KG1 (cell line): Measurements from ENCODE around the gene PDCD2L.
"Not testable (repeated sequence)": the region's sequence is repeated elsewhere in the genome, so short reads cannot be mapped to it uniquely, and the experiment has no call there.

Experiments
- DNase-seq: peaks from one replicate; lab custom pipeline; 2025; lab: John Stamatoyannopoulos, UW

The PDCD2L gene, protein sequence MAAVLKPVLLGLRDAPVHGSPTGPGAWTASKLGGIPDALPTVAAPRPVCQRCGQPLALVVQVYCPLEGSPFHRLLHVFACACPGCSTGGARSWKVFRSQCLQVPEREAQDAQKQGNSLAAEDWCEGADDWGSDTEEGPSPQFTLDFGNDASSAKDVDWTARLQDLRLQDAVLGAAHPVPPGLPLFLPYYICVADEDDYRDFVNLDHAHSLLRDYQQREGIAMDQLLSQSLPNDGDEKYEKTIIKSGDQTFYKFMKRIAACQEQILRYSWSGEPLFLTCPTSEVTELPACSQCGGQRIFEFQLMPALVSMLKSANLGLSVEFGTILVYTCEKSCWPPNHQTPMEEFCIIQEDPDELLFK

DNA sequence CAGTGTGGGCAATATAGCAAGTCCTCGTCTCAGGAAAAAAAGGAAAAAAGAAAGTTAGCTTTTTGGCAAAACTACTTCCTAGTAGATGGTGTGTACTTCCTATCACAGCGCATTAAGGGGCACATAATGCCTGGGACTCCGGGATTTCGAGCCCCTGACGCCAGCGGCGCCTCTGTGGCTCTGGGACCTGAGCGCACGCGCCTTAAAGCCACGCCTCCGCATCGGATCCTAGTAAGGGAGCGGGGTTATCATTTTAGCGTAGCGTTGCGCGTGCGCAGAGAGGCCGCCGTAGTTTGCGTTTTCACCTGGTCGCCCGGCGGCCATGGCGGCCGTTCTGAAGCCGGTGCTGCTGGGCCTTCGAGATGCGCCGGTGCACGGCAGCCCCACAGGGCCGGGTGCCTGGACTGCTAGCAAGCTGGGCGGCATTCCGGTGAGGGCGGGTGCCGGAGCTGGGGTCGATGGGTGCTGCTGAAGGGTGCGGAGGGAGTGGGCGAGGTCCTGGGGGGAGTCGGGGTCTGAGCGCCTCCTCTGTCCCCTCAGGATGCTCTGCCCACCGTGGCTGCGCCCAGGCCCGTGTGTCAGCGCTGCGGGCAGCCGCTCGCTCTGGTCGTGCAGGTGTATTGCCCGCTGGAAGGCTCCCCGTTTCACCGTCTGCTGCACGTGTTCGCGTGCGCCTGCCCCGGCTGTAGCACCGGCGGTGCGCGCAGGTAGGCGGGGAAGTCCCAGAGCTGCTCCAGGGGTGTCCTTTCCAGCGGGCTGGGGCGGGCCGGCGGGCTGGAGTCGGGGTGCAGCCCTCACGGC is at the start of gene PDCD2L:
TSS of gene PDCD2L (plus strand) at position 291 of the 801 bp plus-strand sequence. CDS start at position 323, 32 bp downstream.
- peak; percentile 47 for DNase-seq

DNA sequence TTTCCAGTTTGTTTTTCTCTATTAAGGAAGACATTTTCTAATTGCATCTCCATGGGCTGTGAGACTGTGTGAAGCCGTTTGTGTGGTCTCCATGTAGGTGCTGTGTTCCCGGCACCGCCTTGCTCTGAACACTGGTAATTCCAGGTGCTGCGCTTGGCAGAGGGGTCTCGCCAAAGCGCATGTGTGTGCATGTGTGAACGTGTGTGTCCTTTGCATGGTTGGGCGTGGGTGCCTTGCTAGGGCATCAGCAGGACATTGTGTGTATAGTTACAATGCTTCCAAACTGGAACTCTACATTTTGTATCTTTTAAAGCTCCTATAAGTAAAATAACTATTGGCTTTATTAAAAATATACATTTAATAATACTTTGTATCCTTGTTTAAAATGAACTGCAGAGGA is 49.0 kb upstream of the PDCD2L start:
- no peak for DNase-seq

DNA sequence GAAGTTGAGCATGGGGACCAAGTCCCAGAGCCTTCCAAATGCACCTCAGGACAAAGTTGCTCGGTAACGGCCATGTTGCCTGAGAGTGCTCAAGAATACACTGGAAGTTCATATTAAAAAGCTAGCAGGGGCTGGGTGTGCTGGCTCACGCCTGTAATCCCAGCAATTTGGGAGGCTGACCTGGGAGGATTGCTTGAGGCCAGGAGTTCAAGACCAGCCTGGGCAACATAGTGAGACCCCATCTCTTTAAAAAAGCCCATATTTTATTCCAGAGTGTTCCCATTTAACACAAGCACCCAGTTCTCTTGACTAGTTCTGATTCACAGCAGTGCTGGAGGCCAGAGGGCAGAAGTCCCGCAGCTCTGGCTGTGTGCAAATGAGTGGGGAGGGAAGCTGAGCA is 47.3 kb upstream of the PDCD2L start:
- DNase-seq = no peak

DNA sequence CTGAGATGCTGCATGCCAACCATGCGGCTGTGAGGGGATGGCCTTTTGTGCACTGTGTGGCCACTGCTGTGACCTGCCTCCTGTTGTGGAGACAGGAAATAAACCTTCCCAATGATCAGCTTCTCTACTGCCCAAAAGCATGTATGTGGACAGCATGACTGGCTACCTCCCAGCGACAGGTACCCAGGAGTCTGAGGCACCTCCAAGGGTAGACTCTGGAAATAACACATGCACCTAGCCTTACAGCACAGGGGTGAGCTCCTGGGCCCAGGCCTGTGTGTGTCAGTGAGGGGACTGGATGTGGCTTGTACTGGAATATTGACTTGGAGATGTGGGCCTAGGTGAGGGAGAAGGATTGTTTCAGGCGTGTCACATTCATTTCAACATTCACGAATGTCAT is 46.8 kb upstream of the PDCD2L start:
- no peak for DNase-seq

DNA sequence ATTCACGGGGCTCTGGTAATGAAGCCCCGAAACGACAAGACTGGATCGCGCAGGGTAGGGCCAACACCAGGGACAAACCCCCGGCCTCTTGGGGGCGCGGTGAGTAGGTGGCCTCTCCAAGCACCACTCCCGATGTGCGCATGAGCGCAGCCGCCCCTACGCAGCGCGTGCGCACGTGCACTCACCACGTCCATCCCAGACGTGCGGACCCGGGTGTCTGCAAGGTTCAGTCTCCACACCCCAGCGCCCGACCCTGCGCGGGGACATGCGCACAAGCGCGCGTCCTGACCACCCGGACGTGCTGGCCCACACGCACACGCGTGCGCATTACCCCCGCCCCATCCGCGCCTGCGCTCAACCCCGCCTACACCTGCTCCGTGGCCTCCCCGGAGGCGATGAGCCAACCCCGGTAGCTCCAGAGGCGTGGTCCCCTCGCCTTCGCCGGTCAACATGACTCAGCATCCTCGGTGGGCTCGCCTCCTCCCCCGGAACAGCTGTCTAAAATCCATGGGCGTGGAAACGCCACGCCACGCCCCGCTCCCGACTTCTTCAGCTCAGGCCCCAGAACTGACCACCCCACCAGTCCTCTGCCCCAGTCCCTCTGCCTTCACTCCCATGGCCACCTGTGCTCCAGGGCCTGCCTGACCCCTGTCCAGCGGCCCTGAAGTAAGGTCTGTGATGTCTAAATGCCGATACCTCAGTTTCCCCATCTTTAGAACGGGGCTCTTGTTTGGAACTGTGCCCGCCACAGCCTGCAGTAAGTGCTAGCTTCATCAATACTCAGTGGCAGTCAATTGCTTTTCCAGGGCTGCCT is 44.9 kb upstream of the PDCD2L start:
- DNase-seq = peak; percentile 75

DNA sequence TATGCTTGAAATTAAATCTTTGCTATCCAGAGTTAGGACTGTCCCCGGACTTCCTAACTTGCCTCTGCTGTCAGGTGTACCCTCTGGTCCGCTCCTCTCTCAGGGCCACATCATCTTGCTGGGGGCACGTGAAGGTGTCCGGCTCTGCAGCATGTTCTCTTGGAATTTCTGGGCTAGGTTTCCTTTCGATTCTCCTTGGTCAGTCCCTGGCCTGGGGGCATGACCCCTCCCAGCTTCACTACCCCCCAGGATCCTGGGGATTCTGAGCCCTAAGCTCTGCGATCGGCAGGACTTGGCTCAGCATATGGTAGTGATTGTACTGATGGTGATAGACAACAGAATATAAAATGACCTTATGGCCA is 44.3 kb upstream of the PDCD2L start:
- DNase-seq = no peak

DNA sequence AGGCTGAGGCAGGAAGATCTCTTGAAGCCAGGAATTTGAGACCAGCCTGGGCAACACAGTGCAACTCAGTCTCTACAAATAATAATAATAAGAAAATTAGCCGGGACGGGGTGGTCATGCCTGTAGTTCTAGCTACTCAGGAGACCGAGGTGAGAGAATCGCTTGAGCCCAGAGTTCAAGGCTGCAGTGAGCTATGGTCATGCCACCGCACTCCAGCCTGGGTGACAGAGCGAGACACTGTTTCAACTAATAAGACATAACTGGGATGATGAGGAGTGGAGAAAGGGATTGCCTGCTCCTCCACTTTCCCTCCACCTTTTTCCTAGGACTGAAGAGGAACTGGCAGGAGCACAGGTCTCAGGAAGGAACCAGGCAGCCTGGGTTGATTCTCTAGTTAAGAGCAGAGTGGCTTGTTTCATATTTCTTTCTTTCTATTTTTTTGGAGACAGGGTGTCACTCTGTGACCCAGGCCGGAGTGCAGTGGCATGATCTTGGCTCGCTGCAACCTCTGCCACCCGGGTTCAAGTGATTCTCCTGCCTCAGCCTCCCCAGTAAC is 43.8 kb upstream of the PDCD2L start:
- DNase-seq = no peak

DNA sequence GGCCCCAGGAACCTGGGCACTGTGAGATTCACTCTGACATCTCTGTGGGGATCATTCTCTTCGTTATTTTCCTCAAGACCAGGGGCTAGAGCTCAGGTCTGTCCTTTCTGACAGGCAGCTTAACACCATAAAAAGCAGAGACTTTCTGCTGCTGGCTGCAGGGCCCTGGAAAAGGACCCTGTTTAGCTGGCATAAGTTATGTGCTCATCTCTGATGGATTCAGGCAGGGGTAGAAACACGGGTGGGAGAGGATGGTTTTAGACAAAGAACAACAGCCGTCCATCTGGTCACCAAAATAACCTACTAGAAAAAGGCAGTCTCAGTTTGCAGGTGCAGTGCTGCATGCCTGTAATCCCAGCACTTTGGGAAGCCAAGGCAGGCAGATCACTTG is 41.5 kb upstream of the PDCD2L start:
- no peak for DNase-seq

DNA sequence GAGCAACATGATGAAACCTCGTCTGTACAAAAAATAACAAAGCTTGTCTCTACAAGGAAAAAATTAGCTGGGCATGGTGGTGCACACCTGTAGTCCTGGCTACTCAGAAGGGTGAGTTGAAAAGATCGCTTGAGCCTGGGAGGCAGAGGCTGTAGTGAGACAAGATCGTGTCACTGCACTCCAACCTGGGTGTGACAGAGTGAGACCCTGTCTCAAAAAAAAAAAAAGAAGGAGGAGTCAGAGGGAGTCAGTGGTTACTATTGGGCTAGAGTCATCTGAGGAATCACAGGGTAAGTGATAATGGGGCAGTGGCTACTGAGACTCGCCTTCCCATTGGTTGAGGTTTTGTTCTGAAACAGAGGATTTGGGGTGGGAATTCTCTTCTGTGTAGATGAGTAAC is 41.1 kb upstream of the PDCD2L start:
- no peak for DNase-seq

DNA sequence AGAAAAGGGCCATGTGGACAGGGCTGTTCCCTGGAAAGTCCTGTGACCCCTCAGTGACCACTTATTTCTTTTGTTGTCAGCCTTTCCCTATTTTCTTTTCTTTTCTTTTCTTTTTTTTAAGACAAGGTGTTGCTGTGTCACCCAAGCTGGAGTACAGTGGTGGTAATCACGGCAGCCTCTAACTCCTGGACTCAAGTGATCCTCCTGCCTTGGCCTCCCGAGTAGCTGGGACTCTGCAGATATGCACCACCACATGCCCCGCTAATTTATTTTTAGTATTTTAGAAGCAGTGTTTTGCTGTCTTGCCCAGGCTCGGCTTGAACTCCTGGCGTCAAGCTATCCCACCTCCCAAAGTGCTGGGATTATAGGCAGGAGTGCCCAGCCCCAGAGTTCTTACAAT is 40.3 kb upstream of the PDCD2L start:
- DNase-seq = no peak

DNA sequence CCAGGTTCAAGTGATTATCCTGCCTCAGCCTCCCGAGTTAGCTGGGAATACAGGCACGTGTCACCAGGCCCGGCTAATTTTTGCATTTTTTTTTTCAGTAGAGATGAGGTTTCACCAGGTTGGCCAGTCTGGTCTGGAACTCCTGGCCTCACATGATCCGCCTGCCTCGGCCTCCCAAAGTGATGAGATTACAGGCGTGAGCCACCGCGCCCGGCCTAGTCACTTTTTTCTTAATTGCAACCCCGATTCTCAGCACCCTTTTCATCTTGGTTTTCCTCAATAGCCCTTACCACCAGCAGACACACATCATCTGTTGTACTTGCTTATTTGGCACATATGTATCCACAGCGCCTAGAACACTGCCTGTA is 39.8 kb upstream of the PDCD2L start:
- no peak for DNase-seq

DNA sequence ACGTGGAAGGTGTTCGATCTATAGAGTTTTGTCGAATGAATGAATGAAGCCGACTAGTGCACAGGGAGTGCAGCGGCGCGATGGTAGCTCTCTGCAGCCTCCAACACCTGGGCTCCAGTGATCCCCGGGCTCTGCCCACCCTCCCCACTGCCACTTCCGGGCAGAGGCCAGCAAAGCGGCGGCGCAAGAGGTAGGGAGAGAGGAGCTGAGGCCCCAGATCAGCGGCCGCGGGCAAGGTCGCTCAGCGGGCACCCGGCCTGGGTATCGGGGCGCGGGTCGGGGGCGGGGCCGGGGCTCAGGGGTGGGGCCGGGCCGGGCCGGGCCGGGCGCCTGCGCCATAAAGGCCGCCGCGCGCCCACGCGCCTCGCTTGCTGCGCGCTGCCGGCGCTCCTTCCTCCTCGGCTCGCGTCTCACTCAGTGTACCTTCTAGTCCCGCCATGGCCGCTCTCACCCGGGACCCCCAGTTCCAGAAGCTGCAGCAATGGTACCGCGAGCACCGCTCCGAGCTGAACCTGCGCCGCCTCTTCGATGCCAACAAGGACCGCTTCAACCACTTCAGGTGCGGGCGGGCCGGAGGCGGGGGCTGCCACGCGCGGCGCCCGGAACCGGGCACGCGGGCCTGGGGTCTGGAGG is 39.3 kb upstream of the PDCD2L start, which contains the start of gene GPI:
TSS of gene GPI (plus strand) at position 367 of the 633 bp plus-strand sequence. CDS start at position 438, 71 bp downstream.
- DNase-seq = no peak

DNA sequence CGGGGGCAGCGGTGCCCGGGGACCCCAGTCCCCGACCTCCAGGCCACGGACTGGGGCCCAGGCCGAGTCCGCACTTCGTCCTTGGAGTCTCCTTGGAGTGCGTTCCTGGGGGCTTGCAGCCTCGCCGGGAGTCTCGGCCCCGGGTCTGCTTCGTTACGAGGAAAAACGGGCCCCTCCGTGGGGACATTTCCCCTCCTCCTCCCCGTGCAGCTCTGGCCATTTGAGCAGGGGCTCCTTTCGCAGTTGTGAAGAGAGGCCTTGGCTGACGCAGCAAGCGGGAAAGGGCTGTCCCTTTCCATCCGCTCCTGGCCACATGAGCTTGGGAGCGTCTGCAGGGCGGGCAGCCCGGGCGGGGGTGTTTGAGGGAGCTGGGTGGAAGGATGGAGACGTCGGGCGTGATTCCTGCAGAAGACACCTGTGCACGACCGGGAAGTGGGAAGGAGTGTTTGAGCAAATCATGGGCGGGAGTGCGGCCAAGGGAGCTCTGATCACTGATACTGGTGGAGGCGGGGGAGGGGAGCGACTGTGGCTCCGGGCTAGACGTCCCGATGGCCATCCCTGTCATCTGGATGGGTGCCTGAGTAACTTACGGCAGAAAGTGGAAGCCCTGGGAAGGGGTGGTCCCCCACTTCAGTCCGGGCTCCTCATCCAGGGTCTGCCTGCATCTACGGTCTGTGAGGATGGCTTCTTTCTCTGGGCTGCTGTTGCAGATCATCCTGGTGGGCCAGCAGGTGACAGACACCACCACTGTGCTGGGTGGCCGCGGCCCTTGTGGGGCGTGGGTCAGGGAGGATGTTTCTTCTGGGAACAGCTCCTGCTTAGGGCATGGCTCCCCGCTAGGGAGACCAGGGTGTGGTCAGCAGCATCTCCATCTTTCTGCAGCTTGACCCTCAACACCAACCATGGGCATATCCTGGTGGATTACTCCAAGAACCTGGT is 38.5 kb upstream of the PDCD2L start:
- DNase-seq = no peak

DNA sequence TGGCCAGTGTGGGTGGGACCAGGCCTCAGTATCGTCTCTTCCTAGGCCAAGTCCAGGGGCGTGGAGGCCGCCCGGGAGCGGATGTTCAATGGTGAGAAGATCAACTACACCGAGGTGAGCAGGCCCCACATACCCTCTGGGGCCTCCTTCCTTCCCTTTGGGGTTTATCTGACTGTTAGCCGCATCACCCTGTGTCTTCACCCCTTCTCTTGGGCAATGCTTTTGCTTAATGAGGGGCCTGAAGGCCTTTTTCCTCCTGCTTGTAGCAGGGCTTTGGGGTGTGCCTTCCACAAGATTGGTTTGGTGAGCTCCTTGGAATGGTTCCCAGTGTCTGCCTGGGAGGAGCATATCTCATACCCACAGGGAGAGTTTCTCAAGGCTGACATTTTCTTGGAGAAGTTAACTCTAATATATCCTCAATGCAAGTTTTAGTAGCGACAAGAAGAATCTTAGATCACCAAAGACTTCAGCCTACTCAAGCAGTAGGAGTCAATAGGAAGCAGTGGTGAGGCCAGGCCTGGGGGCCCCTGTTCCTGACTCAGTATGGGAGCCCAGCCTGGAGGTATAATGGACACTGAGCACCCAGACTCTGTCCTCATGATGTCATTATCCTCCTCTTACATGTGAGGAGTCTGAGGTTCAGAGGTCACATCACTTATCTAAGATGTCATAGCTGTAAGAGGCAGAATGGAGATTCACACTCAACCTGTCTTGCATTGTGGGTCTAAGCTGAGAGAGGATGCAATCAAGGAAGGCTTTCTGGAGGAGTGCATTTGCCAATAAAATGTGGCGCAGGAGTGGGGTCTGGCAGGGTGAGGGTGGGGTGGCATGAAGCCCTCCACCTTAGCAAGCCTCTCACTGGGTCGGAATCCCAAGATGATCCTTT is 37.2 kb upstream of the PDCD2L start:
- DNase-seq = no peak

DNA sequence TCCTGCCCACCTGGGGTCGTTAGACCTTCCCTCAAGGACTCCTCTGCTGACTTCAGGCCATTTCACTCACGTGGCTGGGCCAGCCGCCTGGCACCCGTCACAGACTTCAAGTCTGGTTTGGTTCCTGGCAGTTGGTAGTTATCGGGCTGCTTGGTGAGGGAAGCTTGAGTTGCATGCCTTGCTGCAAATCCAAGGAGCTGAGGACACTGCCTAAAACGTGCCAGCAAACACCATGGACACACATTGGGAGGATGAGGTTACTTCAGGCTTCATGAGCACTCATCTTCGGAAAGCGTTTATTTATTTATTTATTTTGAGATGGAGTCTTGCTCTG is 36.6 kb upstream of the PDCD2L start:
- no peak for DNase-seq

DNA sequence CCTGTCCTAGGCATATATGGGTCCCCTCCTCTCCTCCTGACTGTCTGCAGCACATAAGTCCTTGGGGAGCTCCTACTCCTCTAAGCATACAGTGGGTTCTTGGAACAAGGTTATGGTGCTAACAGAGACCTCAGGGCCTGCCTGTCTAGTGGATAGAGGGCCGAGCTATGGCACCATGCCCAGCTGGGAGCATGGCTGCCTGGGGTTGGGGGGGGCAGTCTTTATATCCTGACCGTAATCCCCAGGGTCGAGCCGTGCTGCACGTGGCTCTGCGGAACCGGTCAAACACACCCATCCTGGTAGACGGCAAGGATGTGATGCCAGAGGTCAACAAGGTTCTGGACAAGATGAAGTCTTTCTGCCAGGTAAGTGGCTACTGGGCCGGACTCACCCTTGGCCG is 35.9 kb upstream of the PDCD2L start:
- no peak for DNase-seq

DNA sequence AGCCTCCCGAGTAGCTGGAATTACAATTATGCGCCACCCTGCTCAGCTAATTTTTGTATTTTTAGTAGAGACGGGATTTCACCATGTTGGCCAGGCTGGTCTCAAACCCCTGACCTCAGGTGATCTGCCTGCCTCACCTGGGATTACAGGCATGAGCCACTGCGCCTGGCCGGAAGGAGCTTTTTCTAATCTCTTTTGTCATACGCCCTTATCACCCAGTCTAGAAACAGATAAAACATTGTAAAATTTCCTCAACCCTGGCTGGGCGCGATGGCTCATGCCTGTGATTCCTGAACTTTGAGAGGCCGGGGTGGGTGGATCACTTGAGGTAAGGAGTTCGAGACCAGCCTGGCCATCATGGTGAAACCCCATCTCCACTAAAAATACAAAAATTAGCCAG is 35.0 kb upstream of the PDCD2L start:
- DNase-seq = not testable (repeated sequence)

DNA sequence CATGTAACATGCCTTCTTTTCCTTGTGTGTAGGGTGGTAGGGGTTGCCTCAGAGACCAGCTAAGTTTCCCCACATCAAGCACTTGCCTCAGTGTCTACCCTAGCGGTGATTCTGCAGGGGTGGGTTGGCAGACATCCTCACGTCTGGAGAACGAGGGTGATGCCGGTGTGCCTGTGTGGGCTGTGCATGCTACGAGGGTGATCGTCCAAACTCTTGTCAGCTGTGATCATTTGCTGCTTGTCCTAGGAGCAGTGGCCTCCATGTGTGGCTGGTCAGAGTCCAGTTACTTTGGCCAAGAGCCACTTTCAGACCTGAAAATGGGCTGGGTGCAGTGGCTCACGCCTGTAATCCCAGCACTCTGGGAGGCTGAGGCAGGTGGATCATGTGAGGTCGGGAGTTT is 34.1 kb upstream of the PDCD2L start:
- no peak for DNase-seq

DNA sequence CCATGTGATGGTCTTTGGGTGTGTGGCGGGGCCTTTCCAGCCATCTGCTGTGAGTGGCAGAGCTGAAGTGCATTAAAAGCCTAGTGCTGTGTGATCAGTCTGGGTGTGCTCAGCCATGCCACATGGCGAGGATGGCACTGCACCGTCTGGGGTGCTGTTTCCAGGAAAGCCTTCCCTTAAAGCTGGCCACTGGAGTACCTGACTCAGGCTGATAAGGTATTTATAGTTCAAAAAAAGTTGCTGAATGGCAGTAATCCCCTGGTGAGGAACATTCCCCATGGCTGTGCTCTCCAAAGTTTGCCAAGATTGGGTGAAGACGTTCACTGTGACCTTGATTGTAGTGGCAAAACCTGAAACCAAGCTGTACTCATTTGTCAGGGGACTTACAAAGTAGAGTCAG is 33.2 kb upstream of the PDCD2L start:
- no peak for DNase-seq
